HL-60 (cell line): ENCODE results near the gene DCP2.

Experiments
- GABPA ChIP-seq: IDR thresholded peaks from 2 replicates; pipeline ENCODE4 v1.6.1; 2012; ENCODE audit warnings: low read depth
- TF ChIP-seq, protein P1 (sequence below): IDR thresholded peaks from one replicate; pipeline ENCODE4 v1.5.1; 2011; ENCODE audit warnings: low read length, control low read depth, inconsistent platforms; ENCODE audit not compliant: insufficient read depth

DNA sequence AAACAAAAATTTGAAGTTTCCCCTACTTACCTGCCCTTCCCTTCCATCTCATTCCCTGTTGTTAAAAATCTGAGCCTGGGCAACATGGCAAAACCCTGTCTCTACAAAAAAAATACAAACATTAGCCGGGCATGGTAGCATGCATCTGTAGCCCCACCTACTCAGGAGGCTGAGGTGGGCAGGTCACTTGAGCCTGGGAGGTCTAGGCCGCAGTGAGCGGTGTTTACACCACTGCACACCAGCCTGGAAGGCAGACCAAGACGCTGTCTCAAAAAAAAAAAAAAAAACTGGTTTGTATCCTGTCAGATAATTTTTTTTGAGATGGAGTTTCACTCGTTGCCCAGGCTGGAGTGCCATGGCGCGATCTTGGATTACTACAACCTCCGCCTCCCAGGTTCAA is 38.3 kb upstream of the DCP2 start:
- TF ChIP-seq, protein P1, sequence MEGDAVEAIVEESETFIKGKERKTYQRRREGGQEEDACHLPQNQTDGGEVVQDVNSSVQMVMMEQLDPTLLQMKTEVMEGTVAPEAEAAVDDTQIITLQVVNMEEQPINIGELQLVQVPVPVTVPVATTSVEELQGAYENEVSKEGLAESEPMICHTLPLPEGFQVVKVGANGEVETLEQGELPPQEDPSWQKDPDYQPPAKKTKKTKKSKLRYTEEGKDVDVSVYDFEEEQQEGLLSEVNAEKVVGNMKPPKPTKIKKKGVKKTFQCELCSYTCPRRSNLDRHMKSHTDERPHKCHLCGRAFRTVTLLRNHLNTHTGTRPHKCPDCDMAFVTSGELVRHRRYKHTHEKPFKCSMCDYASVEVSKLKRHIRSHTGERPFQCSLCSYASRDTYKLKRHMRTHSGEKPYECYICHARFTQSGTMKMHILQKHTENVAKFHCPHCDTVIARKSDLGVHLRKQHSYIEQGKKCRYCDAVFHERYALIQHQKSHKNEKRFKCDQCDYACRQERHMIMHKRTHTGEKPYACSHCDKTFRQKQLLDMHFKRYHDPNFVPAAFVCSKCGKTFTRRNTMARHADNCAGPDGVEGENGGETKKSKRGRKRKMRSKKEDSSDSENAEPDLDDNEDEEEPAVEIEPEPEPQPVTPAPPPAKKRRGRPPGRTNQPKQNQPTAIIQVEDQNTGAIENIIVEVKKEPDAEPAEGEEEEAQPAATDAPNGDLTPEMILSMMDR: no peak
- TF ChIP-seq GABPA: no peak
